Bronchial epithelial cell (primary cell): ENCODE results near the gene ACADVL. TPM values are rescaled to one million over a fixed set of nuclear protein-coding genes. Genes with fewer than 3 reads are reported as not detected.
A peak's percentile ranks its signal among the peaks of the same experiment; 100 is the strongest.

Experiments used
- DNase-seq: peaks from one replicate; pipeline ENCODE4 v3.0.0-alpha.2; 2010; ENCODE audit warnings: low read depth
- FAIRE-seq: peaks from 2 replicates; lab custom pipeline; 2011; peaks lifted over from hg19 to GRCh38; lab: Jason Lieb, UNC
- H3K27me3 ChIP-seq: 2 replicates; pipeline ENCODE4 v1.5.1; 2011; ENCODE audit warnings: low read length; ENCODE audit not compliant: control insufficient read depth, insufficient read depth
- H3K36me3 ChIP-seq: 2 replicates; pipeline ENCODE4 v1.5.1; 2011; ENCODE audit warnings: low read length; ENCODE audit not compliant: control insufficient read depth, insufficient read depth
- H3K4me3 ChIP-seq: 2 replicates; pipeline ENCODE4 v1.5.1; 2011; ENCODE audit warnings: mild to moderate bottlenecking, low read depth, low read length, control low read depth
- CTCF ChIP-seq: IDR thresholded peaks from 2 replicates; pipeline ENCODE4 v1.5.1; 2011; ENCODE audit warnings: mild to moderate bottlenecking, moderate library complexity, low read length, control low read depth, inconsistent platforms; ENCODE audit not compliant: insufficient read depth, severe bottlenecking
- total RNA-seq: library from RNA; depleted of rRNA; stranded (reverse); fragments of >200 nt; gene quantifications from 2 replicates; pipeline ENCODE4 v1.2.1, GENCODE V29; 2014

The ACADVL gene
- total RNA-seq, 1 donor from 2014 or later = 216 TPM

DNA sequence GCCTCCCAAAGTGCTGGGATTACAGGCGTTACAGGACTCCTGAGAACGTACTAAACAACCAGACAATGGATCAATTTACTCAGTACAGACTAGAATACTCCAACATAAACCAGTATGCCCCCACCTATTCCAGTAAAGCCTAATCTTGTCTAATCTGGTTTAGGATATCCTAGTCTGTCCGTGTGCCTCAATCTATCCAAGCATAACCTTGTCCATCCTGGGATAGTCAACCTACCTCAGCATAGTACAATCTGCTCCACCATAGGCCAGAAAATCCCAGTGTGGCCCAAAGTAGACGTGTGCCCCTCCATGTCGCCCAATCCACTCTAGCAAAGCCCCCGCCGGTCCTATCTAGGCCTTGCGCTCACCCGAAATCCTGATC, 14.0 kb downstream of the ACADVL start:
- TF ChIP-seq CTCF = no peak
- FAIRE-seq = no peak
- peak; percentile 27 for DNase-seq

GRCh38 chr17:7234083-7234951, 14.6 kb downstream of the ACADVL start, which contains the start of gene DVL2:
DVL2 (minus strand) TSS chr17:7234517; CDS start chr17:7234262, 255 bp downstream.
- peak within 1 kb of the TSS; percentile 85 for H3K4me3 ChIP-seq
- TF ChIP-seq CTCF = no peak
- DNase-seq (peak; percentile 83), FAIRE-seq (no peak)
- no peaks in the 10 kb centered on the region for H3K27me3 ChIP-seq
- H3K36me3 ChIP-seq = peaks cover 16% of the 10 kb centered on the region

More for the DNA sequence above, 14.0 kb downstream of the ACADVL start:
- no peaks in the 10 kb centered on the region for H3K27me3 ChIP-seq
- peaks cover 19% of the 10 kb centered on the region for H3K36me3 ChIP-seq
- H3K4me3 ChIP-seq = peak overlapping the region; percentile 85

GRCh38 chr17:7235693-7236665, 16.2 kb downstream of the ACADVL start:
- Histone ChIP-seq H3K4me3 (no peak overlapping the region), H3K27me3 (no peaks in the 10 kb centered on the region), H3K36me3 (peaks cover 15% of the 10 kb centered on the region)
- peak; percentile 55 for DNase-seq
- no peak for FAIRE-seq
- TF ChIP-seq CTCF = no peak

DNA sequence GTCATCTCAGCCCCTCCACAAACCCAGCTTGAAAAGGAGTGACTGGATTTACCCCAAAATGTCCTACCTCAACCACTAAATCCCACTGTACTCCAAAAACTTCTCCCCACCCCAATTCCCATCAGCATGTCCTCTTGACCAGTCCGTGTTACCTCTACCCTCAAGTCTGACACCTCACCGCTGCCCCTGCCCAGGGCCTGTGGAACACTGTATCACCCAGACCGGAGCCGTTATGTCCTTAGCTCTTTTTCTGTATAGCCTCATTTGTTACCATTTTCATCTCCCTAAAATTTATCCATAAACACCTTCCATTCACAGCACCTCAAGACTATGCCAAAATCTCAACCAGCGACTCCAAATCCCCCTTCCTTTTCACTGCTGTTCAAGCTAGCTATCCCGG, 17.1 kb downstream of the ACADVL start:
- Histone ChIP-seq H3K27me3 (no peaks in the 10 kb centered on the region), H3K36me3 (peaks cover 17% of the 10 kb centered on the region), H3K4me3 (no peak overlapping the region)
- no peak for TF ChIP-seq CTCF
- no peak for DNase-seq
- no peak for FAIRE-seq

DNA sequence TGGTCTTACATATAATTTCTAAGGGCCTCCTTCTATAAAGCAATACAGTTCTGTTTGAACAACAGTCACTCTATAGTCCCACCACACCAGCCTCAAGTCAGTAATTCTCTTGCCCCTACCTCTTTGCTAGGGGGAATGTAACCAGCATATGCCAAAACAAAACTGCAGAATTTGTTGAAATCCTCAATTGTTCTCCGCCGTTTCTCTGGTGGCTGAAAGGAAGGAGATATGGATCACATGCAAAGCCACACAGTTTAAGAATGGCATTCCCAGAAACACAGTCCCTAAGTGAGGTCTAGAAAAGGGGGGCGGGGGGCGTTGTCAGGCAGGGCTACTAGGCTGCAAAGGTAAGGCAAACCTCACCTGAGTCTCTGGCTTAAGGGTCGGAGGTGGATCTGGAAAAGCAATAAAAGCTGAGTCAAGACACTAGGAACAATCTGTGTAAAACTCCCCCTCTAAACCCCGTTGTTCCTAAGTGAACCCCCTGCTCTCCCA, 17.6 kb downstream of the ACADVL start:
- TF ChIP-seq CTCF = no peak
- no peak for FAIRE-seq
- no peak for DNase-seq
- Histone ChIP-seq H3K4me3 (peak overlapping the region; percentile 74), H3K27me3 (no peaks in the 10 kb centered on the region), H3K36me3 (peaks cover 17% of the 10 kb centered on the region)
